Astrocyte of the spinal cord (primary cell): ENCODE measurements around the gene EPB41L4B.

ENCODE experiments used
- DNase-seq: peaks from one replicate; pipeline ENCODE4 v3.0.0; 2011; ENCODE audit warnings: low read depth, low spot score
- H3K4me3 ChIP-seq: 2 replicates; pipeline ENCODE4 v1.5.1; 2011; ENCODE audit warnings: low read depth, mild to moderate bottlenecking, low read length, moderate library complexity
- in situ Hi-C: cut with HindIII; loops from 2 replicates; pipeline ENCODE4 v1.10.0; 2017; ENCODE audit warnings: low sequenced_read_pairs
- TF ChIP-seq, protein P1 (sequence below): IDR thresholded peaks from 2 replicates; pipeline ENCODE4 v1.5.1; 2012; ENCODE audit warnings: low read depth, mild to moderate bottlenecking, low read length, inconsistent platforms

The EPB41L4B gene

DNA sequence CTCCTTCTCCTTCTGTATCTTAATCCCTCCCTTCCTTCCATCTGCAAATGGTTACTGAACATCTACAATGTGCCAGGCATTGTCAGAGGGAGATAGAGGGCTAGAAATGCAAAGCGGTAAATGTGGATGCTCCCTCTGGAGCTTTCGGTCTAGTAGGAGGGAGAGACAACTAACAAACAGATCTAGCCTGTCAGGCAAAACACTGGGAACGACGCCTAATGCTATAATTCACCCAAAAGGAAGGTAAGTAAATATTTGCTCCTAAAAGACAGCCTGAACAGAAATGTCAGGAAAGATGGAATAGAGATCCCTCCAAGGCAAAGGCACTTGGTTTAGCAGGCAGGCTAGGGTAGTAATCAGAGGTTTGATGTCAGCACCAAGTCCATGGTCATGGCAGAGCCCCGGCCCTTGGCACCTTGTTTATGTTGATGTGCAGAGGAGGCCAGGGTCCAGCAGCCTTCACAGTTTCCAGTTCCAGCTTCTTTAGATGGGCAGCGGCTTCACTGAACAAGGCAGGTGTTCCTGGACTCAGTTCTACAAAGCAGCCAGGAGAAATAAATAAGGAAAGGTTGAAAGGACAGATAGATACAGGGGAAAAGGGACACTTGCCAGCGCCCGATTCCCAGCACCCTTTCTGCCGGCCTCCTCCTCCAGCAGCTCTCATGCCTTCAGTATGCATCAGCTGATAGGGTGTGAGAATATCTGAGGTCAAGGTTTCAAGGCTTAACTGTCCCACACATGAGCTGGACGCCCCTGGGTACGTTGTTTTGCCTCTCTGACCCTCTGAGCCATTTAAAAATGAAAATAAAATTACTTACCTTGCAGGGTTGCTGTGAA lies 107.4 kb downstream of the EPB41L4B start:
- in situ Hi-C loops: no loop called here

DNA sequence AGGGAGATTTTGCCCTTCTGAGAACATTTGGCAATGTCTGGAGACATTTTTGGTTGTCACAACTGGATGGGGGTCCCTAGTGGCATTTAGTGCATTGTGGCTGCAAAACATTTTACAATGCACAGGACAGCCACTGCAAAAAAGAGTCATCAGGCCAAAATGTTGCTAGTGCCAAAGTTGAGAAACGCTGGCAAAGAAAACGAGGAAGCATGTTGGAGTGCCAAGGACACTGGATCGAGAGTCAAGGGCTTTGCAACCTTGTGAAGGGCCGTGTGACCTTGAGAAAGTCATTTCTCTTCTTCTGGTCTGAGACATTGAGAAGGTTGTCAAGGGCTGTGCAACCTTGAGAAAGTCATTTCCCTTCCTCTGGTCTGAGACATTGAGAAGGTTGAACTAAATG lies 108.1 kb downstream of the EPB41L4B start:
- TF ChIP-seq, protein P1, sequence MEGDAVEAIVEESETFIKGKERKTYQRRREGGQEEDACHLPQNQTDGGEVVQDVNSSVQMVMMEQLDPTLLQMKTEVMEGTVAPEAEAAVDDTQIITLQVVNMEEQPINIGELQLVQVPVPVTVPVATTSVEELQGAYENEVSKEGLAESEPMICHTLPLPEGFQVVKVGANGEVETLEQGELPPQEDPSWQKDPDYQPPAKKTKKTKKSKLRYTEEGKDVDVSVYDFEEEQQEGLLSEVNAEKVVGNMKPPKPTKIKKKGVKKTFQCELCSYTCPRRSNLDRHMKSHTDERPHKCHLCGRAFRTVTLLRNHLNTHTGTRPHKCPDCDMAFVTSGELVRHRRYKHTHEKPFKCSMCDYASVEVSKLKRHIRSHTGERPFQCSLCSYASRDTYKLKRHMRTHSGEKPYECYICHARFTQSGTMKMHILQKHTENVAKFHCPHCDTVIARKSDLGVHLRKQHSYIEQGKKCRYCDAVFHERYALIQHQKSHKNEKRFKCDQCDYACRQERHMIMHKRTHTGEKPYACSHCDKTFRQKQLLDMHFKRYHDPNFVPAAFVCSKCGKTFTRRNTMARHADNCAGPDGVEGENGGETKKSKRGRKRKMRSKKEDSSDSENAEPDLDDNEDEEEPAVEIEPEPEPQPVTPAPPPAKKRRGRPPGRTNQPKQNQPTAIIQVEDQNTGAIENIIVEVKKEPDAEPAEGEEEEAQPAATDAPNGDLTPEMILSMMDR: no peak
- no peak for DNase-seq
- no peak overlapping the region for H3K4me3 ChIP-seq
- in situ Hi-C loops: no loop called here

More for the DNA sequence above, 107.4 kb downstream of the EPB41L4B start:
- TF ChIP-seq, protein P1: no peak
- no peak for DNase-seq
- H3K4me3 ChIP-seq: no peak overlapping the region

DNA sequence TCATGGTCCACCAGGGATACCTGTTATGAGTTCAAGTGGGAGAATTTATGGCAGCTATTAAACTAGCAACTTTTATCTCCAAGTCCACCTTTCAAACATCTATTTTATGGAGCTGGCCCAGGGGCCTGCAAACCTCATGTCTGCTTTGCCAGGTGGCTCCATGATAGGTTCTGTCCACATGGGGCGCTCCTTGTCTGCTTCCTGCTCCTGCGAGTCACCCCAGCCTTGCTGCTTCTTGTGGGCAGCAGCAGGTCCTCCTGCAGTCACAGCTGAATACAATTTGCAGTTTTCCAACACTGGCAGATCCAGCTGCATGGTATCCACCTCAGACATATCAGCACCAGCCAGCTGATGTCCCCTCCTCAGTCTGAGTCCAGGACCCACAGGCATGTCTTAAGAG lies 114.2 kb downstream of the EPB41L4B start:
- in situ Hi-C loops: no loop called here
- TF ChIP-seq, protein P1: no peak
- no peak overlapping the region for H3K4me3 ChIP-seq
- no peak for DNase-seq

DNA sequence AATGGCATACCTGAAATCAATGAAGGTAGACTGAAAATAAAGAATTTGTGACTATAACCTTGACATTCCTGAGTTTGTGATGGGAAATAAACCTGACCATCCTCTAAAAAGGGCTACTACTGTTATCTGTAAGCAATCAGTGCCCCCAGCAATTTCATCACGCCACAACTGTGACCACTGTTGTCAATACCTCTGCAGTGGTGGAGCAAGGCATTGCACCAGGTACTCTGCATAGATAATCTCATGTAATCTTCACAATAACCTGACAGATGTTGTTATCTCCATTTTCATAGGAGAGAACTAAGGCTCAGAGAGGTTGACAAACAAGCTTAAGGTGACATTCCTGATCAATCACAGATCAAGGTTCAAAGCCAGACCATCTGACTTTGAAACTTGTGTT lies 115.3 kb downstream of the EPB41L4B start:
- in situ Hi-C loops: no loop called here
- H3K4me3 ChIP-seq: no peak overlapping the region

DNA sequence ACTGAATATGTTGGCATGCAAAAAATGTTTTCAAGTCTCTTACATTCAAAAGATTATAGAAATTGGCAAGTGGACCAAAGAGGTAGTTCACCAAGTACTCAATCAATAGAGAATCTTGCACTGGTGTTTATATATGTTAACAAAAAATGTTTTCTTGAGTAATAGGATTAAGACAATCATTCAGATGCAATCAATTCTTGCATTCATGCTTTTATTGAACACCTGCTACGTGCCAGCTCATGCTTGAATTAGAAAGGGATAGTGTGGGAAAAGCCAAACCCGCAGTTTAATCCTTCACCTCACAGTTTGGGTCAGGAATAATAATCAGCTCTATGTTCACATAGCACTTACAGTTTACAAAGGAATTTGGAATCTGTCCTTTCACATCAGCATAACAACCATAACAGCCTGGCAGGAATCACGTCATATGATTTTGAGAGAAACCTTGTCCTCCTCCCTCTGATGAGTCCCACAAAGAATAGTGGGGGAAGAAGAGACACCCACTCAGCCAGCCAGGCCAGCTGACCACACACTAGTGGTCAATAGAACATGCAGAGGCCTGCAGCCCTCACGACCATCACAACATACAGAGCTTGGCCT lies 117.0 kb downstream of the EPB41L4B start:
- no peak for DNase-seq
- in situ Hi-C loops: no loop called here
- no peak overlapping the region for H3K4me3 ChIP-seq
- TF ChIP-seq, protein P1: no peak

More for the DNA sequence above, 115.3 kb downstream of the EPB41L4B start:
- TF ChIP-seq, protein P1: no peak
- DNase-seq: no peak

DNA sequence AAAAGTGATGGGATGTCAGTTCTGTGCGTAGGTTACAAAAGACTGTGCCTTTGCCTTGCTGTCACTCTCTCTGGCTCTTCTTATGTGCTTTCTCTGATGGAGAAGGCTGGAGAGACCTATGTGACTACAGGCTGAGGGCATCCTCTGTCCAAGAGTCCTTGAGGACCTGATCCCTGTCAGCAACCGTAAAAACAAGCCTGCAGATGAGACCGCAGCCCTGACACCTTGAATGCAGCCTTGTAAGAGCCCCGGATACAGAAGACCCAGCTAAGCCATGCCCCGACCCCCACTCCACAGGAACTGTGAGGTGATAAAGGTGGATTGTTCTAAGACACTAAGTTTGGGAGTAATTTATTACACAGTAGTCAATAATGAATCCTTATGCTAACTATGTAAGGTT lies 121.2 kb downstream of the EPB41L4B start:
- in situ Hi-C loops: no loop called here
- DNase-seq: no peak
- no peak overlapping the region for H3K4me3 ChIP-seq
- TF ChIP-seq, protein P1: no peak
